Stimulated activated CD4-positive, alpha-beta T cell treated with anti-CD3 and anti-CD28 coated beads, Interleukin-4, amount 100 ng/mL, for 1 hour (primary cell): ENCODE data around the gene MMP28.

Experiments
- DNase-seq: peaks from one replicate; pipeline ENCODE4 v3.0.0-alpha.2; 2020

Gene MMP28, protein sequence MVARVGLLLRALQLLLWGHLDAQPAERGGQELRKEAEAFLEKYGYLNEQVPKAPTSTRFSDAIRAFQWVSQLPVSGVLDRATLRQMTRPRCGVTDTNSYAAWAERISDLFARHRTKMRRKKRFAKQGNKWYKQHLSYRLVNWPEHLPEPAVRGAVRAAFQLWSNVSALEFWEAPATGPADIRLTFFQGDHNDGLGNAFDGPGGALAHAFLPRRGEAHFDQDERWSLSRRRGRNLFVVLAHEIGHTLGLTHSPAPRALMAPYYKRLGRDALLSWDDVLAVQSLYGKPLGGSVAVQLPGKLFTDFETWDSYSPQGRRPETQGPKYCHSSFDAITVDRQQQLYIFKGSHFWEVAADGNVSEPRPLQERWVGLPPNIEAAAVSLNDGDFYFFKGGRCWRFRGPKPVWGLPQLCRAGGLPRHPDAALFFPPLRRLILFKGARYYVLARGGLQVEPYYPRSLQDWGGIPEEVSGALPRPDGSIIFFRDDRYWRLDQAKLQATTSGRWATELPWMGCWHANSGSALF

DNA sequence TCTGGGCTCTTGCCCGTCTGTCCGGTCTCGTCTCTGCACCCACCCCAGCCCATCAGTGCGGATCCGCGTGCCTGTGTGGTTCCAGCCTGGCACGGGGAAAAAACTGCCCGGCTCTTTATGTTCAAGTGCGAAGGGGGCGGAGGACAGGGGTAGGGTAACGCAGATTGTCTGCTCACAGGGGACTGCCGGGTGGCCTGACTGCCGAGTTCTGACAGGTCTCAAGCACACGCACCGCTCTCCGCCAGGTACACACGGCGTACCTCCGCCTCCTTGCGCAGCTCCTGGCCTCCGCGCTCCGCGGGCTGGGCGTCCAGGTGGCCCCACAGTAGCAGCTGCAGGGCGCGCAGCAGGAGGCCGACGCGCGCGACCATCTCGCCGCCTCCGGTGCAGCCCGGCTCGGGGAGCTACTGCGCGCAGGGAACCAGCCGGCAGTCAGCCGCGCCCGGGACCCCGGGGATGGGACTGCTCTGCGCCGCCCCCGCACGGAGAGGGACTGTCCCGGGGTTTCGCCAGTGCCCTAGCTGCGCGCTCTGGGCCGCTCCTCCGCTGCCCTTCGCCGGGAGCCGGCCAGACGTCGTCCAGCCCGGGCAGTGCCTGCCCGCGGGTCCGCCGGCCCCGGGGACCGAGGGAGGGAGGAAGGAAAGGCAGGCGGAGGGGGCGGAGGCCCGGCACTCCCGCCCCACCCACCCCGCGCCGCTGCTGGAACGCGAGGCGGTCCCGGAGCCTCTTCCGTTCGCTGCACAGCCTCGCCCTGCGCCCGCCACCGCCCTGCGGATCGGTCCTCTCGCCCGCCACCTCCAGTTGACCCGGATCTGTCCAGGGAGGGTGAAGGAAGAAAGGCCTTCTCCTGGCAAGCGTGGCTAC lies at the start of gene MMP28:
MMP28 (minus strand) TSS at position 635 of the 864 bp plus-strand sequence; CDS start at position 371, 264 bp downstream.
- DNase-seq, result peak; percentile 57

DNA sequence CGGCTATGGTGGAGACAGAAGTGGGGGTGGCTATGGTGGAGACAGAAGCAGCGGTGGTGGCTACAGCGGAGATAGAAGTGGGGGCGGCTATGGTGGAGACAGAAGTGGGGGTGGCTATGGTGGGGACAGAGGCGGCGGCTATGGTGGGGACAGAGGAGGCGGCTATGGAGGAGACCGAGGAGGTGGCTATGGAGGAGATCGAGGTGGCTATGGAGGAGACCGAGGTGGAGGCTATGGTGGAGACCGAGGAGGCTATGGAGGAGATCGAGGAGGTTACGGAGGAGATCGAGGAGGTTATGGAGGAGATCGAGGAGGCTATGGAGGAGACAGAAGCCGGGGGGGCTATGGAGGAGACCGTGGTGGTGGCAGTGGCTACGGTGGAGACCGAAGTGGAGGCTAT lies 49.1 kb upstream of the MMP28 start:
- no peak for DNase-seq

DNA sequence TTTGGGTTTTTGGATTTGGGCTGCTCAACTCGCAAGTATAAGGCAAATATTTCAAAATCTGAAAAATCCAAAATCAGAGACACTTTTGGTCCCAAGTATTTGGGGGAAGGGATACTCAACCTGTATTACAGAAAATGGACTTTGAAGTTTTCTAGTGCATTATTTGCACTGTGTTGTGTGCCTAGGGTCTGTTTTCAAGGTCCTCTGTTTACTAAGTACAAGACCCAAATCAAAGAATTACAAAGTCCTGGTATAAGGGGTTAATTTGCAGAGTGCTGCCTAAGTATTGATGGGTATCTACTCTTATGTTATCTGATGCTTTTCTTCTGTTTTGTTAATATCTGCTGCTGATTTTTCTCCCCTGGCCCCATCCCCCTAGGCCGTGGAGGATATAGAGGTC lies 48.3 kb upstream of the MMP28 start:
- DNase-seq, result no peak

DNA sequence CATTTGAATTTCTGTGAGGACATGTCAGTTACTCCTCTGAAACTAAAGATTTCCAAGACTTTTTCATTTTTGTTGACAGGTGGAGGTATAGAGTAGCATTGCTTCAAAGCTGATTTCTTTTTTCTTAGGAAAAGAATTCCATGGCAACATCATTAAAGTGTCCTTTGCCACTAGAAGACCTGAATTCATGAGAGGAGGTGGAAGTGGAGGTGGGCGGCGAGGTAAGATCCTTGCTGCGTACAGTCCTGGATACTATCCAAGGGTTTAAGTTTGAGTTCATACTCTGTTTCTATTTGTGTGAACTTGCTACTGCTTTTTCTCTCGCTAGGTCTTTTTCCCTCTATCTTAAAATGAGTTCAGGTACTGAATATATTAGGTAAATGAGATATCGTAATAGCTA lies 46.8 kb upstream of the MMP28 start:
- no peak for DNase-seq

DNA sequence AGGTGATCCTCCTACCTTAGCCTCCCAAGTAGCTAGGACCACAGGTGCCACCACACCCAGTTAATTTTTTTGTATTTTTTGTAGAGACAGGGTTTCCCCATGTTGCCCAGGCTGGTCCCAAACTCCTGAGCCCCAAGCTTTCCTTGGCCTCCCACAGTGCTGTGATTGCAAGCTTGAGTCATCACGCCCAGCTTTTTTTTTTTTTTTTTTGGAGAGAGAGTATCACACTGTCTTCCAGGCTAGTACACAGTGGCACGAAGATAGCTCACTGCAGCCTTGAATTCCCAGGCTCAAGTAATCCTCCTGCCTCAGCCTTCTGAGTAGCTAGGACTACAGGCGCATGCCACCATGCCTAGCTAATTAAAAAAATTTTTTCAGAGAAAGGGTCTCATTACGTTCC lies 46.1 kb upstream of the MMP28 start:
- no peak for DNase-seq

DNA sequence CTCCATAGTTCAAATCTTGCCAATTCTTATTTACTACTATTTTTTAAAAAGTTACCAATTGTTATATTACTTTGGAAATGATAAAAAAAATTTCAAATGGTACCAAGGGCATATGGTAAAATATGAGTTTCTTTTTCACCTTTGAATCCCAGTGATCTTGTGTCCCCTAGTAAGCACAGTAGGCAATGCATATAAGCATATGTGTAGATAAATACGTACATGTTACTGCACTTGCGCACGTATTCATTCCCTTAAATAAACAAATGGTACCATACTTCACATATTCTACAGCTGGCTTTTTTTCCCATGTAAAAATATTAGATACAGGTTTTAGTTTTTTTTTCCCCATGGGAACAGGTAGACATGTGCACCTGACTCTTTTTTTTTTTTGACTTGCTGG lies 45.7 kb upstream of the MMP28 start:
- DNase-seq, result no peak

DNA sequence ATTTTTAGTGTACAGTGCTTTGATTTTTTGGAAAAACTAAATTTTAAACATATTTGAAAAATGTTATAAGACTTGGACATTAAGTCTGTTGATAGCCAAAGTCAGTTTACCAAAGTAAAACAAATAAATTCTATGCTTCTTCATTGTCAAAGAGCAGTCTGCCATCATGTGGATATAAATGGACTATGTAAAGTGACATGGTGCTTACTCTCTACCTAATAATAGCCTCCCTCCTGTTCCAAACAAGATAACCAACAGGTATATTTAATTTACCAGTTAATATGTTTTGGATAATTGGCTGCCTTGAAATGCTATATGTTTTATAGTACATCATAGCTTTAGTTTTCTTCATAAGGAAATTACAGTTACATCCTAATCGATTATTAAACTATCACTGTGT lies 29.8 kb upstream of the MMP28 start:
- DNase-seq, result no peak

DNA sequence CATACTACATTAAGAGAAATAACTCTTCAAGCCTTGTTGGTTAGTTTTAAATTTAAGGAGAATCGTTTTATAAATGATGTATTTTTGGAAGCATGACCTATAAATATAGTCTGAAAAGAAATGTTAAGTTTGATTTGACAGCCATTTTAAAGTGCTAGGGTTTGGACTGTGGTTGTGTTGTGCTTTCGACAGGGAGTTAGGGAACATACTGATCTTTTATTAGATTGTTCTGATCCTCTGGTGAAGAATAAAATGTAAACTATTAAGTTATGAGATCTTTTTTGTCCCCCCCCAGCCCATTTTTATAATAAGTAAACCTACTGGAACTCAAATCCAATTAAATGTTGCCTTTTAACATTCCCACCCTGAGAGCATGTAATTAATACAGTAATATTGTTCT lies 25.9 kb upstream of the MMP28 start:
- DNase-seq, result no peak

DNA sequence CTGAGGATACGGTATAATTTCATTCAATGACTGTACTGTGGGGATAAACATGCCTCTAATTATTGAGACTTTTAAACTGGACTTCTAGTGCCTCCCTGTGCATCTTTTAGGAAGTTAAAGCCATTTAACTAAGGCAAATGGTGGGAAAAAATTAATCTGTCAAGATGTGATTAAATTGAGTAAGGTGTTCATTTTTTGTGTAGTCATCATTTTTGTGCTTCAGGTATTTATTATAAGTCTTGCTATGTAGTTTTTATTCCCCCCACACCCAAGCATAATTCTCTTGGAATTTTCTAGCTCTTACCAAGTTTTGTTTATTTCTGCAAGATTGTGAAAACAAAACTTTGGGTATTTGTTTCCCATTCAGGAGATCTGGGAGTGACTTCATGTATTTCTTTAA lies 24.0 kb upstream of the MMP28 start:
- DNase-seq, result no peak

DNA sequence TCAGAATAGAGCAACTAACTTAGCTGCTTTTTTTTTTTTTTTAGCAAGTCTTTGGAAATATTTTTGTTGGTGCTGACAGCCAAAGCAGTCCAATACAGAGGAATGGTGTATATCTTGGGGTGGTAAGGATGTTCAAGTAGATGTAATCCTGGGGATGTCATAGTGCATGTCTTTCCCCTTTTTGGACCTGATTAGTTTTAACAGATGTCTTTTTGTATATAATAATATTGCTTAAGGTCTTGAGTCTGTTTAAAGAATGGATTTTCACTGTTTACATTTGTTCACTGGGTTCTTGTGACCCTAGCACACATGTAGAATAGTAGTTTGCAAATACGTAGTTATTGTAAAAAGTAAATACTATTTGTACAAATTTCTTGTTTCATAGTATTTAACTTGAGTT lies 21.8 kb upstream of the MMP28 start:
- no peak for DNase-seq

DNA sequence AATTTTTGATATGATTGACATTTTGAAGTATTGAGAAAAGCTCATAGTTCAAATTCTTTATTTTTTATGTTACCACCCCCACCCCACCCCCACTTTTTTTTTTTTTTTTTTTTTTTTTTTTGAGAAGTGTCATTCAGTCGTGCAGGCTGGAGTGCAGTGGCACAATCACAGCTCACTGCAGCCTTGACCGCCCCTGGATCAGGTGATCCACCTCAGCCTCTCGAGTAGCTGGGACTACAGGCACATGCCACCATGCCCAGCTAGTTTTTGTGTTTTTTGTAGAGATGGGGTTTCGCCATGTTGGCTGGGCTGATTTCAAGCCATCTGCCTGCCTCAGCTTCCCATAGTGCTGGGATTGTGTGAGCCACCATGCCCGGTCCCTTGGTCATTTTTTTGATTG lies 21.3 kb upstream of the MMP28 start:
- DNase-seq, result no peak

DNA sequence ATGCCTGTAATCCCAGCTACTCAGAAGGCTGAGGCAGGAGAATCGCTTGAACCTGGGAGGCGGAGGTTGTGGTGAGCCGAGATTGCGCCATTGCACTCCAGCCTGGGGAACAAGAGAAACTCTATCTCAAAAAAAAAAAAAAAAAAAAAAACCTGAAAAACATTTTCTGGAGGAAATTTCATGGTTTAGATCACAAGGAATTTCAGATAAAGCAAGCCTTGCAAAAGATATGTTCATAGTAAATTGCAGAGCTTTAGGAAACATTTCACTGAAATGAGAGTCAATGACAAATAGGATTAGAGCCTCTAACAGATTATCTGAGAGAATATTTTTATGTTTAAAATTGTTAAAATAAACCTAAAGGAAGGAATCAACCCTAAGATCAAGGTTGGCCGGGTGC lies 17.0 kb upstream of the MMP28 start:
- no peak for DNase-seq

DNA sequence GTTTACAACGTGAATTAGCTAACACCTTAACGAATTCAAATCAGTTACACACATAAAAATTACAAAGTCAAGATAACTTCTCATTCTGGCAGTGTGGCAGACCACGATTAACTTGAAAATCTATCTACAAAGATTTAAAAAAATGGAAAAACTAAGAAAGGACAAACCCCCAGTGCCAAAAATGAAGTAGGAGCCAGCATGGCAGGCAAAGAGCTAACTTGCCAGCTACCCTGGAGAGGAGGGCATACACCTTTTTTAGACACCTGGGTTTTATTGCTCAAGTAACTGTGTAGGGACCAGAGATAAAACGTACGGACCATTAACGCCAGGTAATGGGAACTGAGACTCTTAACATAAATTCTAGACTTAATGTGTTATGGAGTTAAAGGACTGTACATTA lies 16.3 kb upstream of the MMP28 start:
- DNase-seq, result no peak

DNA sequence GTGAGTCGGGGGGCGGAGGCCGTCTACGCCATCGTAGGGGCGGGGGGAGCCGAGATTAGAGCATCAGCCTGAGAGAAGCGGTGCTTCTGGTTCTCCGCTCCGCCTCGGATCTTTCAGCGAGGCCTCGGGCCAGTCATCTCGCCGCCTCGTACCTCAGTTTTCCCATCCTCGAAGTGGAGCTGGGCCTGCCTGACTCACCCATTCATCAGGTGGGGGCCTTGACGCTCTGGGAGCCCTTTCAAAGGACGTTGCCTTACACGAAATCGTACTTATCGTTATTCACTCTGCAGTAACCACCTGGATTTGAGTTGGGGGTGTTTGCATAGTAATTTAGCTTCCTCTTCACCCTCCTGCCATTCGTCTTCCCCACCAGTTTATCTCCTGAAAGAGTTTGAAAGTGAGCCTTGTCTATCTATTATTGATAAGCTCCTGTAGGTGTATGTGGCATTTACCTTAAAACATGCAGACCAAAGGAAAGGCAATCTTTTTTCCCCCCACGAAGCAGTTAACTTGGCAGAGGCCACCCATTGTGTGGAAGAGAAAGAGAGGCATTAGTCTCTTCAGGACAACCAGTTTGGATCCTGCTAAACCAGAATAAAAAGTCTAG lies 14.5 kb upstream of the MMP28 start:
- no peak for DNase-seq

DNA sequence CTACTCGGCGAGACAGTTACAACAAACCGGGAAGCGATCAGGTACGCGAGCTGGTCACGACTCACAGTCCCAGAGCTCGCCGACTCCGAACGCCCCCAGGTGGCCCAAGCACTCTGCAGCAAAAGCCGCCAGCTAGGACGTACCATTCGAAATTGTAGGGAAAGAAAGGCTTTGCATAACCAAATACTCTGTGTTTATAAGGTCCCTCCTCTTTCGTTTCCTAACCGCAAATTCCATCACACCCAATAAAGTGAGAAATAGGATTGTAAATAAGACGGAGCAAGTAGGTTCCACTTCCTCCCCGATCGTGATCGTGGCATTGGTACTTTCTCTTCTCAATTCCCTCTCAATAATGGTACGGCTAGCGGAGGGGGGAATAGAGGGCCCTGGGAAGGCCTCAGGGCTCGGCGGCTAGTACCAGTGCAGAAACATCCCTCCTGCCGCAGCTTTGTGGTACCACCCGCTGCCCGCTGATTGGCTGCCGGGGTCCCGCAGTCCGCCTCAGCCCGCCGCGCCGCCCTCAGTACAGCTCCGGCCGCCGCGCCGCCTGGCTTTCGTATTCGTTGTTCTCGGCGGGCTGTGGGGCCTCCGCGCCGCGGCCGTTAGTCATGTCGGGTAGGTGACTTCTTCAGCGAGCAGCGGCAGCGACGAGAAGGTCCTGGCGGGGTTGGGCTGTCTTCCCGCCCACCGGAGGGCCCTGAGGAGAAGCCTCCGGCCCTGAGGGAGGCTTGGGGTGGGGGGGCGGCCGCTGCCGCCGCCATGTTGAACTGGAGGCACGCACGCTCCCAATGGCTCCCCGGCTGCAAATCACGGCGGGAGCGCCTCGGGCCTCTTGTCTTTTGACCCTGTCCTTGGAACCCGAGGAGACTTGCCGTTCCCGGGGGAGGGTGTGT lies 13.8 kb upstream of the MMP28 start, which contains the start of gene TAF15:
TAF15 (plus strand) TSS at position 523 of the 893 bp plus-strand sequence; CDS start at position 609, 86 bp downstream.
- peak; percentile 94 for DNase-seq

DNA sequence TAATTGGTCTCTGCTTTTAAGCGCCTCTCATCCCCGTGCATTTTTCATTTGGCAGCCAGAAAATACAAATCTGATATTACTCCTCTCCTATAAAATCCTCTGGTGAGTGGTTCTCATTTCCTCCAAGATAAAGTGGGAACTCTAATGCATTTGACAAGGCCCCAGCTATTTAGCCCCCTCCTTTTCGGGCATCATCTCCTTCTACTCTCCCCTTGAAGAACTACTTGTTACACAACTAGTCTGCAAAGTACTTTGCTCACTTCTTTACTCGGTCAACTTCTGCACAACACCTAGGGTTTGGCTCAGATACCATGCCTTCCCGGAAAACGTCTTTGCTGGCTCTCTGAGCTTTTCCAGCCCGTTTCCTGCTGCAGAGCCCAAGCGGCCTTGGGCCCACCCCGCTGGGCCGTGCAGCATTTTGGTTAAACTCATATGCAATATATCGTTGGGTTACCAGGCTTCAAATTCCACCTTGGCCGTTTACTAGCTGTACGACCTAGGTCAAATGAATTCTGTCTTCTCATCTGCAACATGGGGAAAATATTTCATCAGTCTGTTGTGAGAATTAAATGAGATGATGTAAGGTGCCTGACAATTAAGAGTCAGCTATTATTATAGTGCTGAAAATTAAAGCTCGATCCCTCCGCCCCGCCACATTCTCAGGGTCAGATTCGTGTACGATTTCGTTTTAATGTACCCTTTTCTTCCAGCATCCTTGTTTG lies 13.0 kb upstream of the MMP28 start:
- no peak for DNase-seq

DNA sequence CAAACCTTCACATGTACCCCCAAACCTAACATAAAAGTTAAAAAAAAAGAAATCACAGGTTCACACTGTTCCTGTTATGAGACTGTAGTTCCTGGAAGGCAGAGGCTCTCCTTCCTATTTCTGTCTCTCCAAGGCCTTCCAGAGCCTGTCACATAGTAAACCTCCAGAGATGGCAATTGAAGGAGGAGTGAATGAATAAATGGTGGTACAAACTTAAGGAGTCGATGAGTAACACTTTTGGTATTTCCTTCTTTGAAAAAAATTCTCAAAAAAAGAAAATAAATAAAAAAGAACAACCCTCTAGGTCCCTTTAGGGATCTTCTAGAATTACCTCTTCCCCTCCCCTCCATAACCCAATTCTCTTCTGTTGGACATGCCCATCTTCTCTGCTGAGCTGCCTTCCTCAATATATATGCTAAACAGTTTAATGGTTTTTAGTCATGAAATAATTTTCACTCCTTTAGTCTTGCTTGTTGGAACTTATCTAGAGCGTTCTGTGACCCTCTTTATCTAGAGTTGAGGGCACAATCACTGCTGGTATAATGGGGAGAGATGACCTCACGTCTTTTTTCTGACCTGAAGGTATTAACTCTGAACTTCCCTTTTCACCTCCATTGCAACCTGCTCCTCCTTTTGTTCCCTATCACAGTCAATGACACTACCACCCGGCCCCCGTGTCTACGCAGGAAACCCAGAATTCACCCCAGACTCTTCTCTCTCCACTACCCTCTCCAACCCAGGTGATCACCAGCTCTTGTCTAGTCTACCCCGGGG lies 12.1 kb upstream of the MMP28 start:
- no peak for DNase-seq

DNA sequence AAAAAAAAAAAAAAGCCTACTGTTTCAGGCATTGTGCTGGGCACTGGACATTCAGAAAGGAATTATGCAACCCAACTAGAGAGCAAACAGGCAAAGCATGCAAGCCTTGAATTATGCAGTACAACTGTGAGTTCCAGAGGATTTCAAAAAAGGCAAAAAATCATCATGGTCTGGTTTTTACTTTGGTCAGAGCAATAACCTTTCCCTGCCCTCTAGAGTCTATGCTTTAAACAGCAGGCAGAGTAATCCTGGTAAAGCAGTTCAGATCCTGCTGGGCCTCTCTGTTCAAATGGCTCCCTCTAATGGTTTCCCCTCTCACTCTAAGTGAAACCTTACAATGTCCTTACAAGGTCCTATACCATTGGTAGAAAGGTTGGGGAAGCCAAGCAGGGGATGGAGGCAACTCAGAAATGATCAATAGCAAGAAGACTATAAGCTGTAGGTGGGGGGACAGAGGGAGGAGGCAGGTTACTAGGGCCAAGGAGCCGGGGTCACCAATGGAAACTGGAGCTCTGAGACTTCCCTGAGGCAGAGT lies 9.3 kb upstream of the MMP28 start:
- DNase-seq, result no peak

DNA sequence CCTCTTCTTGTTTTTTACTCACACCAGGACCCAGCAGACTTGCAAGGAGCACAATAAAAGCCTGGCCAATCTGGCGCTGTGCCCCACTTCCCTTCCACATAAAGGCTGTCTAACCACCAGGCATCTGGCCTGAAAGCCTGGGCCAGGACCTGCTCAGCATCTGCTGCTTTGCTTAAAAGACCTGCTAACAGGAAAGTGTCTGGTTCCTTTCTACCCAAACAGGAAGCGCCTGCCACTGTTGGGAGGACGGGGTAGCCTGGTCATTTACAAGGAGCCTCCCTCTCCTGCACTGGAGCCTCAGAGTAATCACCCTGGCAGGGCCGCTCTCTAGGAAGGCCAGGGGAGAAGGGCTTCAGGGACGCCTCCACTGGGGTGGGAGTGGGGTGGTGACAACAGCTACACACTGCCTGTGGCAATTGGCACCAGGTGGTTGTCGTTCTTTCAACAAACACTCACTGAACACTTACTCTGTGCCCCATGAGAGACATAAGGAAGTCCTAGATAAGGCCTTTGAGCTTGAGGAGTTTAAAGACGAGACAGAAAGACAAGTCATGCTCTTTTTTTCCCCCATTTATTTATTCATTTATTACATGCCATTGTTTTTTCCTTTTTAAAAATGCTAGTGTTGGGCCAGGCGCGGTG lies 6.3 kb upstream of the MMP28 start:
- no peak for DNase-seq

DNA sequence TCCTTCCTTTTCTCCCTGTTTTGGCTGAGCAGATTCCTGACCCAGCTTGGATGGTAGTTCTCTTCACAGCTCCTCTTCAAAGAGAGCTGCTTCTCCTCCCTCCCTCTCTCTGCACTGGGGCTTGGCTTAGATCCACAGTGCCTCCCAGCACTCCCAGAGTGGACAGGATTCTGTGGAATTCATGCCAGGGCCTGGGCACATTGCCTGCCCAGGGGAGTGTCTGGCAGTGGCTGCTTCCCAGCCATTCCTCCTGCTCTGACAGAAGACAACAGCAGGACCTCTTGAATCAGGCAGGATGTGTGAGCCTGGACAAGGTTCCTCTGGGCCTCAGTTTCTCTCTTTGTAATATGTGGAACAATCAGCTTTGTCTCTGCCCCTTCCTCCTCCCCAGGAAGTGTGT lies 4.5 kb upstream of the MMP28 start:
- no peak for DNase-seq
